Stimulated activated CD4-positive, alpha-beta T cell treated with anti-CD3 and anti-CD28 coated beads, Interleukin-2, amount 100 ng/mL, for 48 hours (primary cell): ENCODE data around the gene CTNNA3.

Experiments used
- DNase-seq, 2 donors: peaks; one replicate each; pipeline ENCODE4 v3.0.0-alpha.2; 2020

The CTNNA3 gene

DNA sequence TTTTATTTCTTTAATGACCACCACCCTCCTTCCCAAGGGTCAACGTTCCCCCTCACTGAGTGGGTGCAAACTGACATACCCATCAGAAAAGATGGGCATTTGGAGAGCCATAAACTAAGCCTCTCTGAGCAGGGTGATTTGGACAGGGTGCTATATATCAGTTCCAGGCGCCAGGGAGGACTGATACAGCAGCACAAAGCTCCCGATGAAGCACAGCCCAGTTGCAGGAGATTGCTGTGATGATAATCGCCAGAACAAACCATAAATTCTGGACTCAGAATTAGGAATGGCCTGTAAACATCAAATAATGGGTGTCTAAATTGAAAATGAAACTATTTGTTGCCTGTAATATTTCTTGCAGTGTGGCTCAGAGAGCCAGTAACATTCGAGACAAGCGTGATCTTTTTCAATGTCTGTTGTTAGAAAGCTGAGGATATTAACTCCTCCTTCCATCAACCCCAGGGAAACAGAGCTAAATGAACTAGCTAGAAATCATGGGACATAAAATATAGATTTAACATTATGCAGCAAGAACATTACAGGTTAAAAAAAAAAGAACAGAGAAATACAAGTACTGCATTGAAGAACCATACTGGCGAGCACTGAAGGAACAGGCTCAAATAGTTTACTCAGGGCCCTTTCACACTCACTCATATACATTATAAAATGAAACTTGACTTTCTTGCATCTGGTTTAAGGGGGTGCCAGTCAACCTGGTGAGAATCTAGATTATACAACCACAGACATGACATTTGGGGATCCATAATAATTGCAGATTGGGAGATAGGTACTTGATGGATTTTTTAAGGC, 907.6 kb downstream of the CTNNA3 start:
- no peak for DNase-seq

DNA sequence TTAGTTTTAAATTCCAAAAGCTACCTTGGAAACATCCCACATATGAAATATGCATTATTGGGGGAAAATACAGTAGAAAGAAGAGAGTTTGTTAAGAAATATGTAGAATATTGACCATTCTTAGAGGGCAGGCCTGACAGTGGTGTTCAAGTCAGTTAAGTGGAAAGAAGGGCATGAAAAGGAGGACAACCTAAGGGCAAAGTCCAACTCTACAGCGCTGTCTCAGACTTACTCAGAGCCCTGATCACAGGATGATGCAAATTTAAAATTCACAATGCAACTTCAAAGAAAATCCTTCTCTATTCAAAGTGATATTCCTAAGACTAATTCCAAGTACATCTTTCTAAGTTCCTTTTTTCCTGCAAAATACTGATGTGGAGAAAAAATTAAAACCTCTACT, 909.3 kb downstream of the CTNNA3 start:
- DNase-seq, result no peak

DNA sequence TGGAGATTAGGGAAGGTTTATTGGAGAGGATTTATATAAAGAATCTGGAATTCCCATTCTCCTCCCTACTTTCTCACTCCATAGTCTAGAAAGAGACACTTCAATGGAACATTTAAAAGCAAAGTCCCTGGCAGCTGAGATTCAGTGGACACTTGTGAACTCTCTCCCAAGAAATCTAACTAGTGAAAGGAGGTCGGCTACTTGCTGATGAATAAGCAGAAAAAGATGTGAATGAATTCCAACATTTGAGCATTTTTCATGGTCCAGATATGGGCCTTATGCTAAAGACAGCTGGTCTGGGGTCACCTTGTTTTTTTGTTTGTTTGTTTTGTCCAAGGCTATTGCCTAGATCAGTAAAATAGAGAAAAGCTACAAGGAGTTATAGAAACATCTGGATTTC, 911.2 kb downstream of the CTNNA3 start:
- DNase-seq, result no peak

DNA sequence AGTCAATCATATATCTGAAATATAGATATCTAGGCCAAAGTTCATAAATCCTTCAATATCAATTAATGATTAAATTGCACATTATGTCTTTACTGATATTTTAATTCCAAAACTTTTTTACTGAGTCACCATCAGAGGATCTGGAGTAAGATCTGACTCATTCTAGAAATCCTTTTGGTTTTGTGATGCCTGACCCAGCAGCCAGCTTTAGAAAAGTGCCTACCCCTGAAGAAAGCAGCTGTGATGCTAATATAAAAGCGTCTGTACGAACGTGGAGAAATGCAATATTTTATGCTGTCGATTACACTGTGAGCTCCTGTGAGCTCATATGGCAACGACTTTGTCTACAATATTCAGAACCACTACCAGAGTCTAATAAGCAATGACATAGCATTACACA, 912.7 kb downstream of the CTNNA3 start:
- no peak for DNase-seq

DNA sequence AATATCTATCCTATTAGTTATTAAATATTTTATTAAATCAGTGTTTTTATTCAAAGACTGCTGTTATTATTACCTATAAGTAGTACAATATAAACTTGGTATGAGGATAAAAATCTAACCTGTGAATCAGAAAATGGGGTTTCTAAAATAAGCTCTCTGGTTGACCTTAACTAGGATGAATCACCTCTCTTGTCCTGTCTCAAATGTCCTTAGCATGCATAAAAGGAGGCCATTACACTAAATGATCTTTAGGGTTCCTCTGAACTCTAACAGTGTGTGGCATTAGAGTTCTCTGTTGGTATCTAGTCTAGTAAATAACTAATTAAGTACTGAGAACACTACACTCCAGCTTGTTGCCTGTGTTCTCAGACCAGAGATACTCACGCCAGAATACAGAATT, 913.2 kb downstream of the CTNNA3 start:
- DNase-seq, result no peak

DNA sequence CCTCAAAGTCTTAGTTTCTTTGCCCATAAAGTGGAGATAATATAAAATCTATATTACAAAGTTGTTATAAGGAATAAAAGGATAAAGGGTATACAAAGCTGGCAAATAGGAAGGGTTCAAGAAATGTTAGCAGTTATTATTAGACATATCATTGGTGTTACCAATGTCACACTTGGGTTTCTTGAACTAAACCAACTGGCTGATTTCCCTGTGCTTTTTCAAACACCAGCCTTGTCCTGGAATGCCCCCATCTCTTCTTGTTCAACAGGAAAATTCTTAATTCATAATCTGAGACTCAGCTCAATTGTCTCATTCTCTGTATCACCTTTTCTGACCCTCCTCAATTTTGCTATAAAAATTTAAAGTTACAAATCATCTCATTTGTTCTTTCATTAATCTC, 913.9 kb downstream of the CTNNA3 start:
- no peak for DNase-seq

DNA sequence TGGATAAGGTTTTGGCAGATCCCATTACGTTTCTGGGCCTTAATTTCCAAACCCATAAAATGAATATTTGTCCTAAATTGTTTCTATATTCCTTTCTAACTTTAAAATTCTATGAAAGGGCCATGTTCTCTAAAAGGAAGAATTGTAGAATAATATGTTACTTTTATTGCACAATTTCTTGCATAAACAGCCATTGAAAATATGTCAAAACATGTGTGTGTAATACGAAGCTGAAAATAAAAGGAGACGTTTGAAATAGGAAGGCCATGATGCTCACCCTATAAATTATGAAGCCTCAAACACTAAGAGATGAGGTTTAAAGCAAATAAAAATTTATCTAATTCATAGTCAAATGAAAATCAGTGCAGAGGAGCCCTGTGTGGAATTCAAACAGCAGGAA, 915.2 kb downstream of the CTNNA3 start:
- DNase-seq, result no peak

DNA sequence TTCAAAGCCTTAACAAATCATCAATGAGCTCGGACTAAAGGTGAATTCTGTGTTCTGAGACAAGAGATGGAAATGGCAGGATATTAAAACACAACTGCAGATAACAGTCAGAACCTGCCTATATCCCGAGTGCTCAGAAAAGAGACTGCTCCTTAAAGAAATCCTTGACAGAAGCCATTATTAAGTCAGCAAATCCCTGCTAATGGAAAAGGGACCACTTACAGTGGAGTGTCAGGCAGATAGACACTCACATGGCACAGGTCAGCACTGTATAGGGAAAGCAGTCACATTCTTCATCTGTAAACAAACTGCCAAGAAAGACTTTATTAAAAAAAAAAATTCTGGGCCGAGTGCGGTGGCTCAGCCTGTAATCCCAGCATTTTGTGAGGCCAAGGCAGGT, 917.6 kb downstream of the CTNNA3 start:
- no peak for DNase-seq

DNA sequence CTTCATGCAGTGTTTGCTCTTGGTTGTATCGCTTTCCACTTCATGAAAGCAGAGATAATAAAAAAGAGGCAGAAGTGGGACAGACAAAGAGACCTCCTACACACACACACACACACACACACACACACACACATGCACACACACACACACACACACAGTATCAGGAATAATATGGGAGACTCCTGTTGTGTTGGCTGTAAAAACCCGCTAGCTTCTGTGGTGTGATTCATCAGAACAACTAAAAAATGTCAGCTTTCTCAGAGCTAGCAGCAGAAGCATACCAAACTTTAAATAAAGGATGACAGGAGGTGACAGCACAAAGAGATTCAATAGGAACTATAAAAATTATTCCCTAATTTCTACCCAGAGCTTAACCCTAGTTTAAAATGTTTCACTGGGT, 918.3 kb downstream of the CTNNA3 start:
- no peak for DNase-seq

DNA sequence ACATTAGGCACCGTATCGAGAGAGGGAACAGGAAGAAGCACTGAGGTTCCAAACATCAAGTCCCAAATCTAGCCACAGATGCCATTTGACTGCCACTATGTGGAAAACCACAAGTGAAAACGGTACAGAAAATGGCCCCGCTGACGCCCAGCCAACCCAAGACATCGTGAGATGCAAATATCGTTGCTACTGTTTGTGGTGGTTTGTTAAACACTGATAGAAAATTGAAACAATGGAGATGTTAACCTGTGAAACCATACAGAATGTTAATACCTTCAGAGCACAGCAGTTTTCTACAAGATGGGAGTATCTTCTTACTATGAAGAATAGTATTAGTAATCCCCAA, 922.5 kb downstream of the CTNNA3 start:
- DNase-seq, result no peak

DNA sequence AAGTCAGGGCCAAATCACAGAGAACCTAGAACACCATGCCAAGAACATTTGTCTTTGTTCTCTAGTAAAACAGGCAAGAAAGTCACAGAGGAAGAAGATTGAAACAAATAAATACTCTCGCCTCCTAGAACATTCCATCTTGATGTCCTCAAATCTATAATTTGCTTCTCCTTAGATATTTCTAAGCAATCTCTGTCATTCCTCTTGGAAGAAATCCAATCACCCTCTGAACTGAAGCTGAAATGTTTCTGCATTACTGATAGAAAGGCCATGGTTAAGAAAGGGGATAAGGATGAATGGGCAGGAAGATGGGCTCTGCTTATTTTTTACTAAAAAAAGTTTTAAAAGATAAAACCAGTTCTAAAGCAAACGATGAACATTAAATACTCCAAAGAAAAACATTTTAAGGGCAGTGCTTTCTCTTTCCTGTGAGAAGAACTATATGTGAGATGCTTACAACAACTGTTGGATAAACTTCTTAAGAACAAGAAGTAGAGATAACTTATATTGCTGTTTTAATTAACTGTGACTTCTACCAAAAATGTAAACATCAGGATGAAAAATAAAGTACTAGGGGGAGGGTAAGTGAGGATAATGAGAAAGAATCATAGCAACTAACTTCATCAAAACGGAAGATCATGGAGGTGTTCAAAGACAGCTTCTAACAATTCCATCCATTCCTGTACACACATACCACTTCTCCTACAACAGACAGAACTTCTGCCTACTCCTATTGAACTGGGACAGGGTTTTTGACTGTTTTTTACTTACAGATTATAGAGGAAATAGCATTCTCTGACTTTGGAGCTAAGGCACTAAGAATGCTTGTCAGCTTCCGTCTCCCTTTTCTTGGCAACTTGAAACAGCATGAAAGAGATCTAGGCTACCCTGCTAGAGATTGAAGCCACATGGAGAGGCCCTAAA, 923.2 kb downstream of the CTNNA3 start:
- no peak for DNase-seq

DNA sequence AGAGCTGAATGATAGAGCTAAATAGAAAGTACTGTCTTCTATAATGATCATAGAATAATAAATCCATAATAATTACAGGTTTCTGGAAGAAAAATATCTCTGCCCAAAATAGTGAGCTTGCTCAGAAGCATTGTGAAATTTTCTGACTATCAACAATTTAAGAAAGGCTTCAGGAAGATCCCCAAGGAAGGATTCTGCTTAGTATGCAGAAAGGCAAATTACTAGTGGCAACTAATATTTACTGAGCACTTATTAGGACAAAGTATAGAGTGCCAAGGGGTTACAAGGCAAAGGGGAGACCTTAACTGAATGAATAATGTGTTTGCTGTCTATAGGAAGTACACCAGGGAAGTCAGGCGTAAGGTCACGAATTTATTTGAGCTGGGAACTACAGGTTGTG, 928.3 kb downstream of the CTNNA3 start:
- DNase-seq, result no peak

DNA sequence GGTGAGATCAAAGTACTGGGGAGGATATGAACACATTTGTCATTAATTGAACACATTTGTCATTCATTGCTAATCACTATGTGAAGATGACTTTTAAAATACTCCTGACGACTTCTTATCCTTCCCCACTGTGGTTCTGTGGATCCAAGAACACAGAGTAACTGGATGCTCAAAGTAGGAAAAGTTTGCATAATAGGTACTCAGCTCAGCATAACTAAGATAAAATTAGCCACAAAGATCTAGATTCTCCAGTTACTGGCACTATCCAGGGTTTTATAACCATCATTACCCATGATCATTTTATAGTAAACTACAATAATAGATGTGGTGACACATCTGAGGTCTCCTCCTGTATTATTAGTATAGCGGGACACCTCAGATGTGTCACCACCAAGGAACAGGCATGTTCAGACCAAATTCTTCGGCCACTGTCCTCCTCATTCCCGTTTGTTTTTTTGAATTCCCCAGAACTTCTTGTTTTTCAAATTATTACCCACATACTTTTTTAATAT, 933.7 kb downstream of the CTNNA3 start:
- DNase-seq, result no peak

DNA sequence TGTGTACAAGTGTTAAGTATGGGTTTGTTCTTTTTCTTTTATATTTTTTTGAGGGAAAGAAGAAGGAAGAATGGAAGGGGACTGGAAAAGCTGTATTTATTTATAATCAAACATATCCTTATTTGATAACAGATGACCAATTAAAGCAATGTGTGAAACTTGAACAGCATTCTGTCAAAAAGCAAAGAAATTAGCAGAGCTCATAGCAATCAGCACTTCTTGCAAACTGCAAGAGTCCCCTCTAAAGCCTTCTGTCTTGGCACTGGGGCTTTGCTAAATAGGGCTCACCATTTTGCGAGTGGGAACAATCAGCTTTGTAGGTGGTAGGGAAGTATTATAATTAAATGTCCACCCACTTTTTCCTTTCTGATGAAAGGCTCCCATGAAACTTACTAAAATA, 935.1 kb downstream of the CTNNA3 start:
- no peak for DNase-seq

DNA sequence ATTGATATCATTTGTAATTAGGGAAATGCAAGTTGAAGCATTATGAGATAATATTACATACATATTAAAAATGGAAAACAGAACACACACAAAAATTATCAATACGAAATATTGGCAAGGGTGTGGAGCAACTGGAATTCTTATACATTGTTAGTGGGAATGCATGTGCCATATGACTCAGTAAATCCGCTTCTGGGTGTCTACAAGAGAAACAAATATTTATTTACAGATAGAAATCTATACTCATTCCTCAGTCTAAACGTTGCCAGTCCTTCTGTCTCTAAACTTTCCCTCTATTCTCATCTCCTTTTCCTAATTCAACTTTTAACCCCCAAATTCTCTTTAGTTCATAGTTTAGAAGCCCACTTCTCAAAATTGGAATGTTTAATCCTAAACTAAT, 940.5 kb downstream of the CTNNA3 start:
- DNase-seq, result no peak

DNA sequence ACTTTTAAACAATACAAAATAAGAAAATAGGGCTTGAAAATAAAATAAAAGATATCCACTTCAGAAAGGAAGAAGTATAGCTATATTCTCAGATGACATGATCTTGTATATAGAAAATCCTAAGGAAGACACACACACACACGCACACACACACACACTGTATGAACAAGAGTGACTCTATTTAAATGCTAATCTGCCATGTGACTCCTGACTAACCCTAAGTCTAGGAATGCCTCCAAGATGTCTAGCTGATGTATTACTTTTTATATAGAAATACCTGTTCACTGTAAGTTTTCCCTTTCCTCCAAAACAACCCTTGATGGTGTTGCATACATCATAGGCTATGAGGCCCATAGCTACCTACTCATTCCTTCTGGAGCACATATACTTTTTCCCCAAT, 943.3 kb downstream of the CTNNA3 start:
- no peak for DNase-seq

DNA sequence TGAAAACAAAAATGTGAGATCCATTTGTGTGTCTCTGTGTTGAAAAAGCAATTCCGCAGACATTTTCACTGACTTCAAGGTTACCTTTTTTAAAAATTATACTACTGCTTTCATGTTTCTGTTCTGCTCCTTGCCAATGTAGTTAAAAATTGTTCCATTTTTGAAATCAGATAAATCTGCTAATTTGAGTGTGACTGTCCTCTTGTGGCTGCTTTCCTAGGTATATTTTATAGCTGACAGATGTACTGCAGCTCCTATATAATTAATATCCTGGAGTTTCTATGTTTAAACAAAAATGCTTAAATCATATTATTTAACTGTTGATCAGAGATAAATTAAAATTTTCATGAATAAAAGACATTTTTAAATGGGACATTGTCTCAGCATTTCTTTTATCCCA, 947.8 kb downstream of the CTNNA3 start:
- DNase-seq, result no peak

DNA sequence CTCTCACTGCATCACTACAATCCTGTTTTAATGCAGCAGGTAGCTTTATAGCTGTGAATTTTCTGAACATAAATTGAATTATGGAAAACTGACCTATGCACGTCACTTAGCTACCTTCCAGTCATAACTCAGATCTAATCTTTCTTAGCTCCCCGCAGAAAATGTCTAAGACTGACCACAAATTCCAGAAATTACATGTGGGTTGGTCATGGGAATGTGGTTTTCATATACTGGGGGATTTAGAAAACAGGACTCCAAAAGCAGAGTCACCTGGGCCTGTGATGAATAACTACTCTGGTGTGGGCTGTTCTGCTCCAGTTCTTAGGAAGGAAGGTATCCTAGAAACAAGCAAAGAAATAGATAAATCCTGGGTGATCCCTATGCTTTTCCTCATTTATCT, 948.5 kb downstream of the CTNNA3 start:
- no peak for DNase-seq

DNA sequence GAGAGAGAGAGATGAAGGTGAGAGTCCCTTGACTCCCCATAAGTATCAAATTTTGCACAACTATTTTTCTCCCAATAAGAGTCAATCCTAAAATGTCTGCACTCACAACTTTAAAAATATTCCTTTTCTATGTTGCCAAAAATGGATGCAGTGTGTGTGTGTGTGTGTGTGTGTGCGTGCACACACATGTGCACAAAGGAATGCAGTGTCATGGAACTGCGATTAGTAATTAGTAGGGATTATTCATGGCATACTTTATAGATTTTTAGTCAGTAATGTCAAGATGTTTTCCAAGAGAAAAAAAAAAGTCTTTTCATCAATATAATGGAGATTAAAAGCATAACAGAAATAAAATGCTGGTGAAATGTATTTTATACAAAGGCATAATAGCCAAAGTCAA, 949.3 kb downstream of the CTNNA3 start:
- no peak for DNase-seq

DNA sequence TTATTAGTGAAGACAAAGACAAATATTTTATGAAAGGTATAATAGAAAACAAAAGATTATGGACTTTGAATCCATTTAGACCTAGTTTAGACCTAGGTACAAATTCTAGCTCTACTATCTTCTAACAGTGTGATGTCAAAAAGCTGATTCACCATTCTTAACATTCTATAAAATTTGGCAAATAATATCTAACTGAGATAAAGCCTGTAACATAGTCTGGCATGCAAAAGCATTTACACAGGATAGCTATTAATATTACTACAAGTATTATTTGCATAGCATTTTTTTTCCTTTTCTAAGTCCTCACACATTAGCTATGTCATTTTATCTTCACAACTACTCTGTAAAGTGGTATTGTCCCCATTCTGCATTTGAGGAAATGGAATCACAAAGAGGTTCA, 949.7 kb downstream of the CTNNA3 start:
- DNase-seq, result no peak

DNA sequence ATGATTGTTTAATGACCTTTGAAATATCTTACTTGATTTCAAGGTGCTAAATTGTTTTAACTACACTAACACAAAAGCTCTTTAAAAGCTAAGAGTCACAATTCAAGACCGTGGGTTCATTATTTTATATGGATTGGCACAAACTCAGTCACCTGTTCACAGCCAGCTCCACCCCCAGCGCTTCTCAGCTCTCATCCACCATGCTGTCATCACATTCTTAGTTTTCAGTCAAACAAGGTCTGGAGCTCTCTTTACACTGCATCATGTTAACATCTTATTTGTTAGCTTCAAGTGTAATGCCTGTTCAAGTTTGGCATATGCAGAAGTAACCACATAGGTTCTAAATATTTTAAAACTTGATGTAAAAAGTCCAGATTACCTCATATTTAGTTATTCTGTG, 951.1 kb downstream of the CTNNA3 start:
- no peak for DNase-seq

DNA sequence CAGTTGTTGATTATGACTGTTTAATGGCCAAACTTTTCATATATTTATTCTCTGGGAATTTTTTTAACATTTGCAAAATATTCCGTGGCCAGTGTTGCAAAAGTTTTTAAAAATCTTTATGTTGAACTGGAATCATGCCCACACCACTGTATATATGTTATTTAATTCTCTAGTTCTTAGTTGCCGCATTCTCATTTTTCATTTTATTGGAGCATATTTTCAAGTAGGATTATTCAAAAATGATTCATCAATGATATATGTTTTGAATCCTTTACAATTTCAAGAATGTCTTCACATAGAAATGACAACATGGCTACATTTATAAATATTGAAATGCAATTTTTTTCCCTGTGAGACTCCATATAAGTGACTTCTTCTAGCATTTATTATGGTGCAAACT, 958.8 kb downstream of the CTNNA3 start:
- DNase-seq, result no peak

DNA sequence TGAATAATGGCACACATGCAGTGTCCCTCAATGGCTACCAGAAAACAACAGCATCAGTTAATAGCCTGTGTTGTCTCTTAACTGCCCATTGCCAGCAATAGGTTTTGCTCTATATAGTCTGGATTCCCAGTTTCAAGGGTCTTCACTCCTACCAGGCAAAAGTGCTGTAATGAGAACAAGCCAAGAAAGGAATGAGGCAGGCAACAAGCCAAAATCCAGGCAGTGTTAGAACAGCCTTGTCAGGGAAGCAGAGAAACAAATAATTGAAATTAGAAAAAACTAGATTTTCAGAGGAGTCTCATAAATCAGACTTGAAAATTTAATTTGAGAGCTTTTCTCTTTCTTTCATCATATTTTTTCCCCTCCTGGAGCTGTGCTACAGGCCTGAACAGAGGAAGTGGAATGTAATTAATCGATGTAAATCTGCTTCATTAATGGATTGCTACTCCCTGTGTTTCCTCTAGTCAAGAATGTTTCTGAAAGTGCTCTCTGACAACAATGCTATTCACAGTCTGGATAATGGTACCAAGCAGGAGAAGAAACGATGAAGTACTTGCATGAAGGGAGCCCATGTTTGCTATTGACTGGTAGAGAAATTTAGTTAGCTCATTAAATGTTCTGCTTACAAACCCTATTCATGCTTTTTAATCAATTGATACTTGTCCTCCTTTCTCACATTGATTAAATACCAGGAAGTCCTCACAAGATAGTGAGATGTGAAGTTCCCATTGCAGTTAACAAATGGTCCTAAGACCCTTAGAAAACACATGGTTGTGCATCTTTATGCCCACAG, 972.2 kb downstream of the CTNNA3 start:
- DNase-seq, result no peak
